ENCODE results near the gene TRIM33. TPM values are rescaled to one million over a fixed set of nuclear protein-coding genes. Genes with fewer than 3 reads are reported as not detected.

Gene TRIM33
- total and polyA plus RNA-seq, 2 experiments from 2014 or later = 50.3 to 51.1 TPM

DNA sequence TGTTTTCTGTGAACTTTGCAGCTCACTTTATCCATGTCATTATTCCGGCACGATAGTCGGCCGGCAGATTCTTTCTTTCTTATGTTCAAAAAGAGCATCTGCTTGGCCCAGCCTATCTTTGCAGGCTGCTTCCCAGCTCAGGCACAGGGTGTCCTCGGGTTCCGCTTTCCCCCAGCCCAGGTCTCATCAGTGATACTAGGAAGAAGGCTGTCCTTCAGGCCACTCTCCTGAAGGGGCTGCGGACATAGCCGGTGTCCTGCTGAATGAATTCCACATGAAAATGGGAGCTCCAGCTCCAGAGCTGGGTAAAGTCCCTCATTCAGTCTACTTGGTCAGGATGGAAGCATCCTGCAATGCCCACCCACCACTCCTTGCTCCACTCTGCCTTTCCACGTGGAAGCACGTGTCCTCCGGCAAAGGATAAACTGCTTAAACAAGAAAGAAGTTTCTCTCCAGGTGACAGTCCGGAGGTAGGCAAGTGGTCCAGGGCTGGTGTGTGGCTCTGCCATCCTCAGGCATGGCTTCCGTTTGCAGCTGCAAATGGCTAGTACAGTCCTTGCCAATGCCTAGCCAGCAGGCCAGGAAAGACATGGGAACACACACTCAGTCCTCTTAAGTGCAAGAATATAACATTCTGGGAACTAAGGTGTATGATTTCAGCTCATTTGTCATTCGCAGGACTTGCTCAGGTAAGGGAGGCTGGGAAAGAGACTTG, 161.0 kb downstream of the TRIM33 start:
- TF ChIP-seq, protein P1, sequence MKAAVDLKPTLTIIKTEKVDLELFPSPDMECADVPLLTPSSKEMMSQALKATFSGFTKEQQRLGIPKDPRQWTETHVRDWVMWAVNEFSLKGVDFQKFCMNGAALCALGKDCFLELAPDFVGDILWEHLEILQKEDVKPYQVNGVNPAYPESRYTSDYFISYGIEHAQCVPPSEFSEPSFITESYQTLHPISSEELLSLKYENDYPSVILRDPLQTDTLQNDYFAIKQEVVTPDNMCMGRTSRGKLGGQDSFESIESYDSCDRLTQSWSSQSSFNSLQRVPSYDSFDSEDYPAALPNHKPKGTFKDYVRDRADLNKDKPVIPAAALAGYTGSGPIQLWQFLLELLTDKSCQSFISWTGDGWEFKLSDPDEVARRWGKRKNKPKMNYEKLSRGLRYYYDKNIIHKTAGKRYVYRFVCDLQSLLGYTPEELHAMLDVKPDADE (IDR thresholded peaks at IDR 0.05) = no peak
- TF ChIP-seq, protein P2, sequence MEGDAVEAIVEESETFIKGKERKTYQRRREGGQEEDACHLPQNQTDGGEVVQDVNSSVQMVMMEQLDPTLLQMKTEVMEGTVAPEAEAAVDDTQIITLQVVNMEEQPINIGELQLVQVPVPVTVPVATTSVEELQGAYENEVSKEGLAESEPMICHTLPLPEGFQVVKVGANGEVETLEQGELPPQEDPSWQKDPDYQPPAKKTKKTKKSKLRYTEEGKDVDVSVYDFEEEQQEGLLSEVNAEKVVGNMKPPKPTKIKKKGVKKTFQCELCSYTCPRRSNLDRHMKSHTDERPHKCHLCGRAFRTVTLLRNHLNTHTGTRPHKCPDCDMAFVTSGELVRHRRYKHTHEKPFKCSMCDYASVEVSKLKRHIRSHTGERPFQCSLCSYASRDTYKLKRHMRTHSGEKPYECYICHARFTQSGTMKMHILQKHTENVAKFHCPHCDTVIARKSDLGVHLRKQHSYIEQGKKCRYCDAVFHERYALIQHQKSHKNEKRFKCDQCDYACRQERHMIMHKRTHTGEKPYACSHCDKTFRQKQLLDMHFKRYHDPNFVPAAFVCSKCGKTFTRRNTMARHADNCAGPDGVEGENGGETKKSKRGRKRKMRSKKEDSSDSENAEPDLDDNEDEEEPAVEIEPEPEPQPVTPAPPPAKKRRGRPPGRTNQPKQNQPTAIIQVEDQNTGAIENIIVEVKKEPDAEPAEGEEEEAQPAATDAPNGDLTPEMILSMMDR (conservative IDR thresholded peaks at IDR 0.05; ENCODE audit: low read depth in 2 of 2) = no peak
- no peak for TF ChIP-seq ZNF114 (CRISPR knock-in tag; IDR thresholded peaks at IDR 0.05)
- TF ChIP-seq JUNB (IDR thresholded peaks at IDR 0.05; ENCODE audit: unreplicated experiment) = no peak
- TF ChIP-seq ZNF331 (CRISPR knock-in tag; IDR thresholded peaks at IDR 0.05; ENCODE audit: low read depth) = no peak
- TF ChIP-seq, protein P3, sequence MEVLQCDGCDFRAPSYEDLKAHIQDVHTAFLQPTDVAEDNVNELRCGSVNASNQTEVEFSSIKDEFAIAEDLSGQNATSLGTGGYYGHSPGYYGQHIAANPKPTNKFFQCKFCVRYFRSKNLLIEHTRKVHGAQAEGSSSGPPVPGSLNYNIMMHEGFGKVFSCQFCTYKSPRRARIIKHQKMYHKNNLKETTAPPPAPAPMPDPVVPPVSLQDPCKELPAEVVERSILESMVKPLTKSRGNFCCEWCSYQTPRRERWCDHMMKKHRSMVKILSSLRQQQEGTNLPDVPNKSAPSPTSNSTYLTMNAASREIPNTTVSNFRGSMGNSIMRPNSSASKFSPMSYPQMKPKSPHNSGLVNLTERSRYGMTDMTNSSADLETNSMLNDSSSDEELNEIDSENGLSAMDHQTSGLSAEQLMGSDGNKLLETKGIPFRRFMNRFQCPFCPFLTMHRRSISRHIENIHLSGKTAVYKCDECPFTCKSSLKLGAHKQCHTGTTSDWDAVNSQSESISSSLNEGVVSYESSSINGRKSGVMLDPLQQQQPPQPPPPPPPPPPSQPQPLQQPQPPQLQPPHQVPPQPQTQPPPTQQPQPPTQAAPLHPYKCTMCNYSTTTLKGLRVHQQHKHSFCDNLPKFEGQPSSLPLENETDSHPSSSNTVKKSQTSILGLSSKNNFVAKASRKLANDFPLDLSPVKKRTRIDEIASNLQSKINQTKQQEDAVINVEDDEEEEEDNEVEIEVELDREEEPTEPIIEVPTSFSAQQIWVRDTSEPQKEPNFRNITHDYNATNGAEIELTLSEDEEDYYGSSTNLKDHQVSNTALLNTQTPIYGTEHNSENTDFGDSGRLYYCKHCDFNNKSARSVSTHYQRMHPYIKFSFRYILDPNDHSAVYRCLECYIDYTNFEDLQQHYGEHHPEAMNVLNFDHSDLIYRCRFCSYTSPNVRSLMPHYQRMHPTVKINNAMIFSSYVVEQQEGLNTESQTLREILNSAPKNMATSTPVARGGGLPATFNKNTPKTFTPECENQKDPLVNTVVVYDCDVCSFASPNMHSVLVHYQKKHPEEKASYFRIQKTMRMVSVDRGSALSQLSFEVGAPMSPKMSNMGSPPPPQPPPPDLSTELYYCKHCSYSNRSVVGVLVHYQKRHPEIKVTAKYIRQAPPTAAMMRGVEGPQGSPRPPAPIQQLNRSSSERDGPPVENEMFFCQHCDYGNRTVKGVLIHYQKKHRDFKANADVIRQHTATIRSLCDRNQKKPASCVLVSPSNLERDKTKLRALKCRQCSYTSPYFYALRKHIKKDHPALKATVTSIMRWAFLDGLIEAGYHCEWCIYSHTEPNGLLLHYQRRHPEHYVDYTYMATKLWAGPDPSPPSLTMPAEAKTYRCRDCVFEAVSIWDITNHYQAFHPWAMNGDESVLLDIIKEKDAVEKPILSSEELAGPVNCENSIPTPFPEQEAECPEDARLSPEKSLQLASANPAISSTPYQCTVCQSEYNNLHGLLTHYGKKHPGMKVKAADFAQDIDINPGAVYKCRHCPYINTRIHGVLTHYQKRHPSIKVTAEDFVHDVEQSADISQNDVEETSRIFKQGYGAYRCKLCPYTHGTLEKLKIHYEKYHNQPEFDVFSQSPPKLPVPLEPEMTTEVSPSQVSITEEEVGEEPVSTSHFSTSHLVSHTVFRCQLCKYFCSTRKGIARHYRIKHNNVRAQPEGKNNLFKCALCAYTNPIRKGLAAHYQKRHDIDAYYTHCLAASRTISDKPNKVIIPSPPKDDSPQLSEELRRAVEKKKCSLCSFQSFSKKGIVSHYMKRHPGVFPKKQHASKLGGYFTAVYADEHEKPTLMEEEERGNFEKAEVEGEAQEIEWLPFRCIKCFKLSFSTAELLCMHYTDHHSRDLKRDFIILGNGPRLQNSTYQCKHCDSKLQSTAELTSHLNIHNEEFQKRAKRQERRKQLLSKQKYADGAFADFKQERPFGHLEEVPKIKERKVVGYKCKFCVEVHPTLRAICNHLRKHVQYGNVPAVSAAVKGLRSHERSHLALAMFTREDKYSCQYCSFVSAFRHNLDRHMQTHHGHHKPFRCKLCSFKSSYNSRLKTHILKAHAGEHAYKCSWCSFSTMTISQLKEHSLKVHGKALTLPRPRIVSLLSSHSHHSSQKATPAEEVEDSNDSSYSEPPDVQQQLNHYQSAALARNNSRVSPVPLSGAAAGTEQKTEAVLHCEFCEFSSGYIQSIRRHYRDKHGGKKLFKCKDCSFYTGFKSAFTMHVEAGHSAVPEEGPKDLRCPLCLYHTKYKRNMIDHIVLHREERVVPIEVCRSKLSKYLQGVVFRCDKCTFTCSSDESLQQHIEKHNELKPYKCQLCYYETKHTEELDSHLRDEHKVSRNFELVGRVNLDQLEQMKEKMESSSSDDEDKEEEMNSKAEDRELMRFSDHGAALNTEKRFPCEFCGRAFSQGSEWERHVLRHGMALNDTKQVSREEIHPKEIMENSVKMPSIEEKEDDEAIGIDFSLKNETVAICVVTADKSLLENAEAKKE (CRISPR knock-in tag; IDR thresholded peaks at IDR 0.05) = no peak
- no peak for TF ChIP-seq EZH2 (IDR thresholded peaks at IDR 0.05; ENCODE audit: low read depth, unreplicated experiment)
- Histone ChIP-seq H3K4me2 (no peak overlapping the region), H3K27ac (ENCODE audit: low read depth) (no peak overlapping the region), H3K36me3 (ENCODE audit: insufficient read depth) (no peaks in the 10 kb centered on the region), H3K9me2 (ENCODE audit: insufficient read depth) (0 out of 2 replicates have a peak, but pooled peaks cover 8% of the 10 kb centered on the region), H3K27me3 (ENCODE audit: insufficient read depth) (peaks cover 5% of the 10 kb centered on the region; the same call in 1 of the 2 replicates), H3K79me2 (replicated peaks; ENCODE audit: insufficient read depth) (no peaks in the 10 kb centered on the region), H3K4me1 (ENCODE audit: insufficient read depth) (peaks cover 8% of the 10 kb centered on the region), H4K20me1 (replicated peaks; ENCODE audit: insufficient read depth) (no peaks in the 10 kb centered on the region), H3K4me3 (no peak overlapping the region), H3F3A (replicated peaks; ENCODE audit: low read depth) (peaks cover under 1% of the 10 kb centered on the region; the same call in 1 of the 2 replicates), H2AFZ (no peak overlapping the region)
- H3K4me1 Mint-ChIP-seq = peaks cover 25% of the 10 kb centered on the region
- no peaks in the 10 kb centered on the region for H3K9me3 Mint-ChIP-seq
- H3K27me3 Mint-ChIP-seq (ENCODE audit: insufficient read depth, low read depth, poor library complexity) = peaks cover 14% of the 10 kb centered on the region
- H3K27ac Mint-ChIP-seq = no peak overlapping the region
- no peaks in the 10 kb centered on the region; the same call in 2 of the 3 replicates for H3K36me3 Mint-ChIP-seq (ENCODE audit: low read depth)
- ATAC-seq = no peak
- no peak for DNase-seq (ENCODE audit: low spot score)
- H3K4me3 Mint-ChIP-seq = no peak overlapping the region

Measured in GM23338 (cell line).